Posterior vena cava (tissue), 2 donors: Measurements from ENCODE around the gene NPNT. TPM values are rescaled to one million over a fixed set of nuclear protein-coding genes. Genes with fewer than 3 reads are reported as not detected.

Experiments
- DNase-seq: peaks from one replicate; pipeline ENCODE4 v3.0.0-alpha.2; 2020; ENCODE audit warnings: low spot score
- intact Hi-C, 2 donors: fragments of 100-400 bp; cut with DNase I; formaldehyde crosslinking; loops; one replicate each; pipeline versions ENCODE4 v1.14.1 to v1.14.2; 2022 to 2023
- total RNA-seq, 2 donors: library from RNA; stranded (reverse); fragmentation: NEBNext Ultra II Directional; extraction: Animal tissue kit (Norgen Biotek cat#: 25700); gene quantifications; one replicate each; pipeline ENCODE4 v1.2.1, GENCODE V29; 2021
- donor health status: DM: yes; HTN: yes; CAD: no.
- donor health status: DM: yes; HTN: yes; CAD: no.

Gene NPNT
- total RNA-seq, 2 donors from 2014 or later, result 106 to 152 TPM

- intact Hi-C loops, result no loop called here
- no peak for DNase-seq
Observed at GRCh38 chr4:105994841-105995501, 99.7 kb downstream of the NPNT start.

GRCh38 chr4:105996845-105997244, 101.6 kb downstream of the NPNT start:
- no peak for DNase-seq
- intact Hi-C loops, result no loop called here

- intact Hi-C loops, result no loop called here
- DNase-seq, result no peak
Observed at GRCh38 chr4:105998171-105999063, 103.1 kb downstream of the NPNT start.

GRCh38 chr4:106002994-106003393, 107.7 kb downstream of the NPNT start:
- DNase-seq, result no peak
- intact Hi-C loops, result loop anchor here in 1 of 2 donors (10.0 kb wide), 1 partner anchor 1608 kb away; no protein-coding TSS in a partner anchor

GRCh38 chr4:106010761-106011160, 115.5 kb downstream of the NPNT start:
- no peak for DNase-seq

GRCh38 chr4:106011387-106011786, 116.1 kb downstream of the NPNT start:
- intact Hi-C loops, result loop anchor here in 1 of 2 donors (5.0 kb wide), 1 partner anchor 1059 kb away; no protein-coding TSS in a partner anchor
- DNase-seq, result no peak

More at GRCh38 chr4:106010761-106011160, 115.5 kb downstream of the NPNT start:
- intact Hi-C loops, result loop anchor here in 1 of 2 donors (5.0 kb wide), 1 partner anchor 1058 kb away; no protein-coding TSS in a partner anchor

- intact Hi-C loops, result no loop called here
- no peak for DNase-seq
Observed at GRCh38 chr4:106017975-106018374, 122.7 kb downstream of the NPNT start.

- DNase-seq, result no peak
Observed at GRCh38 chr4:106019771-106020170, 124.5 kb downstream of the NPNT start.

More at GRCh38 chr4:106019771-106020170, 124.5 kb downstream of the NPNT start:
- intact Hi-C loops, result no loop called here

Other genes starting within 250 kb of the NPNT start
- 10 to 100 TPM; 20.1 to 20.4 TPM for gene INTS12, start 186.8 kb upstream of the NPNT start, total RNA-seq
- 10 to 100 TPM in 1 of 2 donors, 1 to 10 TPM in 1; 7.8 to 14.0 TPM for gene GSTCD, start 186.7 kb upstream of the NPNT start, total RNA-seq